Gastroesophageal sphincter (tissue), 4 donors: ENCODE results near the gene KCNT1. TPM values are rescaled to one million over a fixed set of nuclear protein-coding genes. Genes with fewer than 3 reads are reported as not detected.

Source experiments
- ATAC-seq: fragments of 150-250 bp; one replicate; pipeline ENCODE4 v1.9.1; 2016; ENCODE audit warnings: mild to moderate bottlenecking, moderate library complexity
- H3K27ac ChIP-seq, 4 donors: fragments of 200-600 bp; sonication (generic) in 3 of 4; 1 replicate in 3 of 4; 2 replicates in 1 of 4; pipeline ENCODE4 v1.5.1; 2016 to 2019
- H3K27me3 ChIP-seq: fragments of 200-600 bp; sonication (generic); one replicate; pipeline ENCODE4 v1.5.1; 2019
- H3K36me3 ChIP-seq, 2 donors: fragments of 200-600 bp; sonication (generic); one replicate each; pipeline ENCODE4 v1.5.1; 2019; ENCODE audit warnings: control low read depth in 1 of 2
- H3K4me1 ChIP-seq, 3 donors: fragments of 200-600 bp; sonication (generic); 1 replicate in 2 of 3; 2 replicates in 1 of 3; pipeline ENCODE4 v1.5.1; 2016 to 2019; ENCODE audit warnings: control low read depth in 2 of 3
- H3K4me3 ChIP-seq, 2 donors: fragments of 200-600 bp; sonication (generic); one replicate each; pipeline ENCODE4 v1.5.1; 2019; ENCODE audit warnings: mild to moderate bottlenecking in 1 of 2, moderate library complexity in 1 of 2
- H3K9me3 ChIP-seq, 3 donors: fragments of 200-600 bp; sonication (generic); one replicate each; pipeline ENCODE4 v1.5.1; 2017 to 2019; ENCODE audit warnings: control low read depth in 2 of 3
- CTCF ChIP-seq, 4 experiments: fragments of 200-600 bp in 2 of 4; fragments of 450-650 bp in 2 of 4; sonication (generic) in 1 of 4; IDR thresholded peaks; one replicate each; pipeline ENCODE4 v1.5.1; 2017 to 2019; ENCODE audit warnings: antibody characterized with exemption in 4 of 4, mild to moderate bottlenecking in 2 of 4, moderate library complexity in 2 of 4
- EP300 ChIP-seq: sonication (generic); formaldehyde crosslinking; IDR thresholded peaks from one replicate; pipeline ENCODE4 v1.6.1; 2017; ENCODE audit warnings: antibody characterized with exemption, mild to moderate bottlenecking
- POLR2A ChIP-seq, 2 donors: fragments of 450-650 bp; IDR thresholded peaks; one replicate each; pipeline ENCODE4 v1.6.1; 2017; ENCODE audit warnings: antibody characterized with exemption in 2 of 2, mild to moderate bottlenecking in 2 of 2, moderate library complexity in 1 of 2
- POLR2AphosphoS5 ChIP-seq: sonication (generic); formaldehyde crosslinking; IDR thresholded peaks from one replicate; pipeline ENCODE4 v1.6.1; 2017; ENCODE audit warnings: antibody characterized with exemption
- WGBS, 2 donors: methylation state at CpG; one replicate each; pipeline ENCODE4 v1.1.5; 2018; ENCODE audit warnings: low coverage in 1 of 2; 5-methylcytosine and 5-hydroxymethylcytosine counted together
- total RNA-seq, 4 donors: library from RNA; depleted of rRNA; stranded (reverse); fragments of >200 nt; gene quantifications; one replicate each; pipeline ENCODE4 v1.1.0, GENCODE V29; 2016

KCNT1 gene
- total RNA-seq, 4 donors from 2014 or later, result 0.19 TPM; not detected in 3

GRCh38 chr9:135815830-135816650, 114.1 kb downstream of the KCNT1 start:
- no peak for TF ChIP-seq CTCF (IDR thresholded peaks at IDR 0.05)
- no peak for TF ChIP-seq POLR2AphosphoS5
- no peak for TF ChIP-seq EP300
- no peak for TF ChIP-seq POLR2A (IDR thresholded peaks at IDR 0.05)
- Histone ChIP-seq H3K4me3 (no peak overlapping the region), H3K27me3 (no peaks in the 10 kb centered on the region), H3K4me1 (no peaks in the 10 kb centered on the region), H3K27ac (no peak overlapping the region), H3K9me3 (no peaks in the 10 kb centered on the region), H3K36me3 (peaks cover 0 to 100% of the 10 kb centered on the region in 2 donors)
- no peak for ATAC-seq
- 86 to 90% methylated on average over 9 to 14 of the region's 28 CpGs for WGBS, 2 donors

GRCh38 chr9:135816651-135816970, 114.6 kb downstream of the KCNT1 start:
- no peaks in the 10 kb centered on the region for H3K4me1 ChIP-seq
- WGBS, 2 donors, result 87 to 92% methylated on average over 9 to 11 of the region's 12 CpGs
- peaks cover 0 to 100% of the 10 kb centered on the region in 2 donors for H3K36me3 ChIP-seq
- no peak overlapping the region for H3K27ac ChIP-seq
- H3K4me3 ChIP-seq, result no peak overlapping the region
- TF ChIP-seq EP300 (no peak), POLR2AphosphoS5 (no peak), POLR2A (IDR thresholded peaks at IDR 0.05) (no peak), CTCF (IDR thresholded peaks at IDR 0.05) (no peak)
- H3K27me3 ChIP-seq, result no peaks in the 10 kb centered on the region
- H3K9me3 ChIP-seq, result no peaks in the 10 kb centered on the region
- ATAC-seq, result no peak

- Histone ChIP-seq H3K27me3 (no peaks in the 10 kb centered on the region), H3K36me3 (peaks cover 0 to 100% of the 10 kb centered on the region in 2 donors), H3K4me3 (no peak overlapping the region), H3K27ac (no peak overlapping the region), H3K4me1 (no peaks in the 10 kb centered on the region), H3K9me3 (no peaks in the 10 kb centered on the region)
- no peak for ATAC-seq
- no peak for TF ChIP-seq EP300
- no peak for TF ChIP-seq POLR2AphosphoS5
- TF ChIP-seq POLR2A (IDR thresholded peaks at IDR 0.05), result no peak
- TF ChIP-seq CTCF (IDR thresholded peaks at IDR 0.05), result no peak
- 92 to 93% methylated on average over 8 to 40 of the region's 66 CpGs for WGBS, 2 donors
Observed at GRCh38 chr9:135817951-135818717, 116.1 kb downstream of the KCNT1 start.

- Histone ChIP-seq H3K4me3 (no peak overlapping the region), H3K27me3 (no peaks in the 10 kb centered on the region), H3K4me1 (no peaks in the 10 kb centered on the region), H3K36me3 (peaks cover 0 to 100% of the 10 kb centered on the region in 2 donors), H3K27ac (no peak overlapping the region), H3K9me3 (no peaks in the 10 kb centered on the region)
- ATAC-seq, result no peak
- TF ChIP-seq CTCF (IDR thresholded peaks at IDR 0.05) (no peak), POLR2AphosphoS5 (no peak), POLR2A (IDR thresholded peaks at IDR 0.05) (no peak), EP300 (no peak)
- 93 to 94% methylated on average over 10 to 15 of the region's 43 CpGs for WGBS, 2 donors
Observed at GRCh38 chr9:135818718-135819475, 116.9 kb downstream of the KCNT1 start.
